GM19043 (cell line): Measurements from ENCODE around the gene GPC6.

ENCODE experiments used
- ATAC-seq: cut with Tn5 transposase; IDR thresholded peaks from one replicate; pipeline ENCODE4 v1.9.1; 2021; ENCODE audit warnings: low read depth; ENCODE audit not compliant: unreplicated experiment

GPC6 gene

GRCh38 chr13:93948162-93948922 lies 721.7 kb downstream of the GPC6 start:
- ATAC-seq = no peak

GRCh38 chr13:93951108-93951507 lies 724.5 kb downstream of the GPC6 start:
- no peak for ATAC-seq

- ATAC-seq = no peak
Measured at GRCh38 chr13:93951951-93952350, 725.3 kb downstream of the GPC6 start.

- no peak for ATAC-seq
Measured at GRCh38 chr13:93953841-93954240, 727.2 kb downstream of the GPC6 start.

- ATAC-seq = no peak
Measured at GRCh38 chr13:93955904-93956303, 729.3 kb downstream of the GPC6 start.

- ATAC-seq = no peak
Measured at GRCh38 chr13:93956426-93956825, 729.8 kb downstream of the GPC6 start.

GRCh38 chr13:93957371-93957770 lies 730.8 kb downstream of the GPC6 start:
- ATAC-seq = no peak

GRCh38 chr13:93959796-93960533 lies 733.4 kb downstream of the GPC6 start:
- no peak for ATAC-seq

- ATAC-seq = no peak
Measured at GRCh38 chr13:93963266-93964145, 736.9 kb downstream of the GPC6 start.

- ATAC-seq = no peak
Measured at GRCh38 chr13:93964146-93964512, 737.5 kb downstream of the GPC6 start.

GRCh38 chr13:93965587-93965986 lies 739.0 kb downstream of the GPC6 start:
- no peak for ATAC-seq

GRCh38 chr13:93966267-93966936 lies 739.8 kb downstream of the GPC6 start:
- ATAC-seq = no peak

- ATAC-seq = no peak
Measured at GRCh38 chr13:93967286-93967685, 740.7 kb downstream of the GPC6 start.

GRCh38 chr13:93975242-93975641 lies 748.6 kb downstream of the GPC6 start:
- no peak for ATAC-seq

- no peak for ATAC-seq
Measured at GRCh38 chr13:93976528-93976927, 749.9 kb downstream of the GPC6 start.

- no peak for ATAC-seq
Measured at GRCh38 chr13:93977986-93978385, 751.4 kb downstream of the GPC6 start.

GRCh38 chr13:93981426-93981977 lies 754.9 kb downstream of the GPC6 start:
- no peak for ATAC-seq

GRCh38 chr13:93982179-93982918 lies 755.7 kb downstream of the GPC6 start:
- ATAC-seq = no peak

GRCh38 chr13:93984052-93984451 lies 757.4 kb downstream of the GPC6 start:
- ATAC-seq = no peak

GRCh38 chr13:93984876-93985275 lies 758.3 kb downstream of the GPC6 start:
- ATAC-seq = no peak
